ENCODE measurements around the gene EIF4H. TPM values are rescaled to one million over a fixed set of nuclear protein-coding genes. Genes with fewer than 3 reads are reported as not detected.

The EIF4H gene
- total and polyA plus RNA-seq, 4 donors = 125 to 250 (median 223) TPM

- DNase-seq (no peak), ATAC-seq (ENCODE audit: insufficient read depth, low FRiP score) (no peak)
- H3K36me3 ChIP-seq (ENCODE audit: control insufficient read depth in 4 of 4, insufficient read depth in 4 of 4, low read length in 4 of 4) = peaks cover 0 to 6% (median 0%) of the 10 kb centered on the region in 4 donors
These were observed 46.1 kb downstream of the EIF4H start for GRCh38 chr7:74220229-74220628.

GRCh38 chr7:74221713-74222112 lies 47.6 kb downstream of the EIF4H start:
- DNase-seq = no peak
- 90 to 91% methylated on average over 11 of the region's 11 CpGs for WGBS, 2 donors

More at GRCh38 chr7:74220229-74220628, 46.1 kb downstream of the EIF4H start:
- Histone ChIP-seq H3K27me3 (ENCODE audit: control insufficient read depth in 3 of 3, insufficient read depth in 3 of 3, low read length in 2 of 3) (no peaks in the 10 kb centered on the region), H3K9ac (ENCODE audit: insufficient read depth in 1 of 2, low read length in 2 of 2) (no peak overlapping the region), H3K4me1 (ENCODE audit: control insufficient read depth in 5 of 5, insufficient read depth in 5 of 5, low read length in 5 of 5) (no peaks in the 10 kb centered on the region), H3K27ac (ENCODE audit: low read depth in 1 of 2, low read length in 1 of 2) (no peak overlapping the region), H3K4me3 (no peak overlapping the region), H3K9me3 (ENCODE audit: control insufficient read depth in 4 of 4, insufficient read depth in 3 of 4, low read length in 3 of 4) (no peaks in the 10 kb centered on the region)
- 36 to 69% methylated on average over 9 of the region's 9 CpGs for WGBS, 2 donors
- TF ChIP-seq, protein P1, sequence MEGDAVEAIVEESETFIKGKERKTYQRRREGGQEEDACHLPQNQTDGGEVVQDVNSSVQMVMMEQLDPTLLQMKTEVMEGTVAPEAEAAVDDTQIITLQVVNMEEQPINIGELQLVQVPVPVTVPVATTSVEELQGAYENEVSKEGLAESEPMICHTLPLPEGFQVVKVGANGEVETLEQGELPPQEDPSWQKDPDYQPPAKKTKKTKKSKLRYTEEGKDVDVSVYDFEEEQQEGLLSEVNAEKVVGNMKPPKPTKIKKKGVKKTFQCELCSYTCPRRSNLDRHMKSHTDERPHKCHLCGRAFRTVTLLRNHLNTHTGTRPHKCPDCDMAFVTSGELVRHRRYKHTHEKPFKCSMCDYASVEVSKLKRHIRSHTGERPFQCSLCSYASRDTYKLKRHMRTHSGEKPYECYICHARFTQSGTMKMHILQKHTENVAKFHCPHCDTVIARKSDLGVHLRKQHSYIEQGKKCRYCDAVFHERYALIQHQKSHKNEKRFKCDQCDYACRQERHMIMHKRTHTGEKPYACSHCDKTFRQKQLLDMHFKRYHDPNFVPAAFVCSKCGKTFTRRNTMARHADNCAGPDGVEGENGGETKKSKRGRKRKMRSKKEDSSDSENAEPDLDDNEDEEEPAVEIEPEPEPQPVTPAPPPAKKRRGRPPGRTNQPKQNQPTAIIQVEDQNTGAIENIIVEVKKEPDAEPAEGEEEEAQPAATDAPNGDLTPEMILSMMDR (IDR thresholded peaks at IDR 0.05; ENCODE audit: control extremely low read depth, extremely low read depth) = no peak

DNA sequence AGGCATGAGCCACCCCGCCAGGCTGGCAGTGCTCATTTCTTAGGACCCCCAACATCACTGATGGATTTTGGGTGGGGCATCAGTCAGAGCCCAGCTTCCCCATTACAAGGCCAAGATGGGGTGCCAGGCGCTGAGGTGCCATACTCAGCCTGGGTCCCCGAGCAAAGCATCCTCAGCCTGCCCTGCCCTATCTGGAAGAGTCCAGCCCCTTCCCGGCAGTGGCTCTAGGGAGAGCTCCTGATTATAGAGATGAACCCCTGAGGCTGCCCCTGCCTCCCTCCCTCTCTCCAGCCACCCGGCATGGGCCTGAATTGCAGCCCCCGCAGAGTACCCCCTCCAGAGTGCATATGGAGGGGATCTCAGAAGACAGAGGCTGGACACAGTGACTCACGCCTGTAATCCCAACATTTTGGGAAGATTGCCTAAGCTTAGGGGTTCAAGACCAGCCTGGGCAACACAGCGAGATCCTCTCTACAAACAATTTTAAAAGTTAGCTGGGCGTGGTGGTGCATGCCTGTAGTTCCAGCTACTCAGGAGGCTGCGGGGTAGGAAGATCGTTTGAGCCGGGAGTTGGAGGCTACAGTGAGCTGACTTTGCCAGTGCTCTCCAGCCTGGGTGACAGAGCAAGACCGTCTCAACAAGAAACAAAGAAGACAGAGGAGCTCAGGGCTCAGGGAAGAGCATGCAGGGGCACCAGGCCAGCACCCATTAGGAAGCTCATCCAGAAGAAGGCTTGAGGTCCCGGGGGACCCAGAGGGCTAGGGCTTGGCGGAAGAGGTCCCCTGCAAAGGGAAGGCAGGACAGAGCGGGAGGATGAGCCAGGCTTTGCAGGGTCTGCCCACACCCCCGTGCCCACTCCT lies 48.9 kb downstream of the EIF4H start:
- no peaks in the 10 kb centered on the region for H3K27me3 ChIP-seq (ENCODE audit: control insufficient read depth in 3 of 3, insufficient read depth in 3 of 3, low read length in 2 of 3)
- 87 to 93% methylated on average over 17 of the region's 17 CpGs for WGBS, 2 donors
- H3K9me3 ChIP-seq (ENCODE audit: control insufficient read depth in 4 of 4, insufficient read depth in 3 of 4, low read length in 3 of 4) = no peaks in the 10 kb centered on the region
- H3K36me3 ChIP-seq (ENCODE audit: control insufficient read depth in 4 of 4, insufficient read depth in 4 of 4, low read length in 4 of 4) = peaks cover 0 to 11% (median 3%) of the 10 kb centered on the region in 4 donors
- H3K4me3 ChIP-seq = no peak overlapping the region
- no peaks in the 10 kb centered on the region for H3K4me1 ChIP-seq (ENCODE audit: control insufficient read depth in 5 of 5, insufficient read depth in 5 of 5, low read length in 5 of 5)
- no peak overlapping the region for H3K27ac ChIP-seq (ENCODE audit: low read depth in 1 of 2, low read length in 1 of 2)
- TF ChIP-seq, protein P1 (IDR thresholded peaks at IDR 0.05; ENCODE audit: control extremely low read depth, extremely low read depth) = no peak
- DNase-seq (no peak), ATAC-seq (ENCODE audit: insufficient read depth, low FRiP score) (no peak)
- no peak overlapping the region for H3K9ac ChIP-seq (ENCODE audit: insufficient read depth in 1 of 2, low read length in 2 of 2)

More at GRCh38 chr7:74221713-74222112, 47.6 kb downstream of the EIF4H start:
- Histone ChIP-seq H3K9me3 (ENCODE audit: control insufficient read depth in 4 of 4, insufficient read depth in 3 of 4, low read length in 3 of 4) (no peaks in the 10 kb centered on the region), H3K4me3 (no peak overlapping the region), H3K36me3 (ENCODE audit: control insufficient read depth in 4 of 4, insufficient read depth in 4 of 4, low read length in 4 of 4) (peaks cover 0 to 11% (median 1%) of the 10 kb centered on the region in 4 donors), H3K27me3 (ENCODE audit: control insufficient read depth in 3 of 3, insufficient read depth in 3 of 3, low read length in 2 of 3) (no peaks in the 10 kb centered on the region), H3K27ac (ENCODE audit: low read depth in 1 of 2, low read length in 1 of 2) (no peak overlapping the region), H3K9ac (ENCODE audit: insufficient read depth in 1 of 2, low read length in 2 of 2) (no peak overlapping the region), H3K4me1 (ENCODE audit: control insufficient read depth in 5 of 5, insufficient read depth in 5 of 5, low read length in 5 of 5) (no peaks in the 10 kb centered on the region)
- TF ChIP-seq, protein P1 (IDR thresholded peaks at IDR 0.05; ENCODE audit: control extremely low read depth, extremely low read depth) = no peak
- ATAC-seq (ENCODE audit: insufficient read depth, low FRiP score) = no peak
